Stimulated activated naive B cell treated with anti-CD40 and anti-IgM and Interleukin-4, amounts not matched to agents 10 μg/mL and 1 μg/mL and 100 μg/mL, for 72 hours (primary cell): Measurements from ENCODE around the gene NPFFR1.
"Not testable (repeated sequence)": the region's sequence is repeated elsewhere in the genome, so short reads cannot be mapped to it uniquely, and the experiment has no call there.

ENCODE experiments used
- ATAC-seq, 2 donors: fragments of 150-1000 bp; cut with Tn5 transposase; replicated peaks; 2 replicates each; pipeline ENCODE4 v1.10.0; 2021; ENCODE audit warnings: moderate library complexity in 1 of 2
- DNase-seq: peaks from one replicate; pipeline ENCODE4 v3.0.0; 2021
- H3K27ac Mint-ChIP-seq: one replicate; pipeline ENCODE4 v1.8.0; 2022; ENCODE audit warnings: mild to moderate bottlenecking, mixed read lengths
- H3K27me3 Mint-ChIP-seq, 2 donors: one replicate each; pipeline ENCODE4 v1.8.0; 2022; ENCODE audit warnings: mixed read lengths in 2 of 2
- H3K36me3 Mint-ChIP-seq, 2 donors: one replicate each; pipeline ENCODE4 v1.8.0; 2022; ENCODE audit warnings: mixed read lengths in 2 of 2, mild to moderate bottlenecking in 1 of 2
- H3K4me1 Mint-ChIP-seq, 2 donors: one replicate each; pipeline ENCODE4 v1.8.0; 2022; ENCODE audit warnings: mixed read lengths in 2 of 2, mild to moderate bottlenecking in 1 of 2
- H3K4me3 Mint-ChIP-seq, 2 donors: one replicate each; pipeline ENCODE4 v1.8.0; 2022; ENCODE audit warnings: mild to moderate bottlenecking in 2 of 2, mixed read lengths in 2 of 2, moderate library complexity in 1 of 2
- H3K9me3 Mint-ChIP-seq, 2 donors: one replicate each; pipeline ENCODE4 v1.8.0; 2022; ENCODE audit warnings: mixed read lengths in 2 of 2, mild to moderate bottlenecking in 1 of 2

The NPFFR1 gene

DNA sequence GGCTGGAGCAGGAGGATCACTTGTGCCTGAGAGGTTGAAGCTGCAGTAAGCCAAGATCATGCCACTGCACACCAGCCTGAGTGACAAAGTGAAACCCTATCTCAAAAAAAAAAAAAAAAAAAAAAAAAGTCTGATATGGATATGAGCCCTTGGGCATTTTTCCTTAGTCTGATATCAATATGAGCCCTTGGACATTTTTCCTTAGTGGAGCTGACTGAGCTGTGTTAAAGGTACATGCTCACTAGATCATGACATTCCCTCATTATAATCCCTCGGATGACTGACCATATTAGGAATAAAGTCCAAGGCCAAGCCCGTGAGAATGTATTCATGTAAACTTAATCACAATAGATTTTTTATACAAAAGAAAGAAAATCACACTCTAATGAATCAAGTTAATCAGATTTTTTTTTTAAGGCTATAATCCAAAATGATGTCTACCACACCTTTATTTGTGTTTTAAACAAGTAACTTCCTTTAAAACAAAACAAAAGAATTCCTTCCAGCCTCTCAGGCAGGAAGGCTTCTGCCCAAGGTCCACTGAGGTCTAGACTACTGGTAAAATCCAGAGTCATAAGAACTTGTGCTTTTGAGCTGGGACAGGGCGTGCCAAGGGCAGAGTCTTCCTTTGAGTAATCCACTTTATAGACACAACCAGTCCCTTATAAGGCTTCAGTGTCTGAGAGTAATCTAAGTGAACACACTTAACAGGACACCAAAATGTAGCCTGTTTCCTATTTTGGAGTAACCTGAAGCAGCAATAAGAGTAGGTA is 56.1 kb downstream of the NPFFR1 start:
- H3K27ac Mint-ChIP-seq = no peak overlapping the region
- no peak overlapping the region for H3K4me3 Mint-ChIP-seq
- no peak for ATAC-seq
- H3K36me3 Mint-ChIP-seq = peaks cover 18 to 32% of the 10 kb centered on the region in 2 donors
- no peaks in the 10 kb centered on the region for H3K9me3 Mint-ChIP-seq
- H3K4me1 Mint-ChIP-seq = peaks cover 8 to 35% of the 10 kb centered on the region in 2 donors
- H3K27me3 Mint-ChIP-seq = no peaks in the 10 kb centered on the region
- no peak for DNase-seq

DNA sequence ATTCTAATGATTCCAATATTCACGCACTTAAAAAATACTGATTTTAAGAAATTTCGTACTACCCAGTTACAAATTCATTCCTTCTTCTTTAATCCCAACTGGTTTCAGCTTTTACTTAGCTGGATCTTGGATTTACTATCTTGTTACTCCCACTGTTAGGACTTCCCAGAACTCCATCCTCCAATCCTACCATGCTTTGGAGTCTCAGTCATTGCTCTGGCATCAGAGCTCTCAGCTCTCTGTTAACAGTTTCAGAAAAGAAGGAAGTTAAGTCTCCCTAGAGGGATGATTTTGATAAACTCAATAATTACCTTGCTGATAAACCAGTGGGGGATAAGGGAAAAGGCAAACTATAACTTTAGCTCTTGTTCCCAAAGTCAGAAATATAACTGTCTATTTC is 60.1 kb downstream of the NPFFR1 start:
- Mint-ChIP-seq H3K27me3 (no peaks in the 10 kb centered on the region), H3K4me1 (peaks cover 13 to 37% of the 10 kb centered on the region in 2 donors), H3K27ac (no peak overlapping the region), H3K4me3 (no peak overlapping the region), H3K36me3 (peaks cover 22 to 29% of the 10 kb centered on the region in 2 donors), H3K9me3 (no peaks in the 10 kb centered on the region)
- DNase-seq = no peak
- no peak for ATAC-seq

DNA sequence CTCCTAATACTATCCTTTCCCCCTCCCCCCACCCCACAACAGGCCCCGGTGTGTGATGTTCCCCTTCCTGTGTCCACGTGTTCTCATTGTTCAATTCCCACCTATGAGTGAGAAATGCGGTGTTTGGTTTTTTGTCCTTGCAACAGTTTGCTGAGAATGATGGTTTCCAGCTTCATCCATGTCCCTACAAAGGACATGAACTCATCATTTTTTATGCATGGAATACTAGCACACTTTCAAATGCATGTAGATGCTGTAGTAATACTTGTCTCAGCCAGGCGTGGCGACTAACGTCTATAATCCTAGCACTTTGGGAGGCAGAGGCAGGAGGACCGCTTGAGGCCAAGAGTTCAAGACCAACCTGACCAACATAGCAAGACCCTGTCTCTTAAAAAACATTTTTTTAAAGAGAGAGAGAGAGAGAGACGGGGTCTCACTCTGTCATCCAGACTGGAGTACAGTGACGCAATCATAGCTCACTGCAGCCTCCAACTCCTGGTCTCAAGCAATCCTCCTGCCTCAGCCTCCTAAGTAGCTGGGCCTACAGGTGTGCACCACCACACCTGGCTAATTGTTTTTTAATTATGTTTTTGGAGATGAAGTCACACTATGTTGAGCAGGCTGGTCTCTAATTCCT is 60.9 kb downstream of the NPFFR1 start:
- Mint-ChIP-seq H3K4me1 (peaks cover 13 to 37% of the 10 kb centered on the region in 2 donors), H3K36me3 (peaks cover 24 to 32% of the 10 kb centered on the region in 2 donors)
- DNase-seq, ATAC-seq, H3K9me3 Mint-ChIP-seq, H3K27me3 Mint-ChIP-seq, H3K4me3 Mint-ChIP-seq, H3K27ac Mint-ChIP-seq: not testable (repeated sequence)

DNA sequence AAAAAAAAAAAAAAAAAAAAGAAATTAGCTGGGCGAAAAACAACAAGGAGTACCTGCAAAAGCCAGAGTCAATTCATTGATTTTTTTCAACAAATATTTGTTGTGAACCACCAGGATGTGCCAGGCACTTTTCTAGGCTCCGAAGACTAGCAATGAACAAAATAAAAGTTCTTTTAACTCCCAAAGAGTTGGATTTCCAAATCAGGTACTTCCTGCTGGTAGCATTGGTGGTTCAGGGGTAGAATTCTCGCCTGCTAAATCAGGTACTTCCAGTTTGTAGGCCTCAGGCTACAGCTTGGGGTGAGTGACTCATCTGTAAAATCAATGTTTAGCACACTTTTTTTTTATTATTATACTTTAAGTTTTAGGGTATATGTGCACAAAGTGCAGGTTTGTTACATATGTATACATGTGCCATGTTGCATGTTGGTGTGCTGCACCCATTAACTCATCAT is 61.4 kb downstream of the NPFFR1 start:
- DNase-seq (no peak), ATAC-seq (no peak)
- Mint-ChIP-seq H3K36me3 (peaks cover 24 to 32% of the 10 kb centered on the region in 2 donors), H3K27ac (no peak overlapping the region), H3K4me1 (peaks cover 13 to 37% of the 10 kb centered on the region in 2 donors), H3K27me3 (no peaks in the 10 kb centered on the region), H3K9me3 (no peaks in the 10 kb centered on the region), H3K4me3 (no peak overlapping the region)

DNA sequence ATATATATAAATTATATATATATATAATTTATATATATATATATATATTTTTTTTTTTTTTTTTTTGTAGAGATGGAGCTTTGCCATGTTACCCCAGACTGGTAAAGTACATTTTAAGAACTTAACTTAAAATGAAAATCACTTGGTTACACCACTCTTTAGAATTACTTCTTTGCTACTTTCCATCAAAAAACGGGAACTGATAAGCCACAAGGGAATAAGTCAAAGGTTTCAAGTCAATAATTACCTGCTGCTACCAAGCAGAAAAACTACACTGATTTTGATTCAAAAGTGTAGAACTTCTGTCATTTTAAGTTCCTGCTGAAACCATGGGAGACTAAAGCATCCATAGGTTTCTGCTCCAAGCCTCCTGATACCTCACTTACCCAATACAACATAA is 62.8 kb downstream of the NPFFR1 start:
- no peaks in the 10 kb centered on the region for H3K9me3 Mint-ChIP-seq
- no peaks in the 10 kb centered on the region for H3K27me3 Mint-ChIP-seq
- H3K4me1 Mint-ChIP-seq = peaks cover 13 to 37% of the 10 kb centered on the region in 2 donors
- peak overlapping the region; percentile 37 for H3K27ac Mint-ChIP-seq
- peak overlapping the region; percentile 19 to 31 for H3K4me3 Mint-ChIP-seq
- no peak for DNase-seq
- peaks cover 21 to 32% of the 10 kb centered on the region in 2 donors for H3K36me3 Mint-ChIP-seq
- ATAC-seq = peak; percentile 63 to 69

DNA sequence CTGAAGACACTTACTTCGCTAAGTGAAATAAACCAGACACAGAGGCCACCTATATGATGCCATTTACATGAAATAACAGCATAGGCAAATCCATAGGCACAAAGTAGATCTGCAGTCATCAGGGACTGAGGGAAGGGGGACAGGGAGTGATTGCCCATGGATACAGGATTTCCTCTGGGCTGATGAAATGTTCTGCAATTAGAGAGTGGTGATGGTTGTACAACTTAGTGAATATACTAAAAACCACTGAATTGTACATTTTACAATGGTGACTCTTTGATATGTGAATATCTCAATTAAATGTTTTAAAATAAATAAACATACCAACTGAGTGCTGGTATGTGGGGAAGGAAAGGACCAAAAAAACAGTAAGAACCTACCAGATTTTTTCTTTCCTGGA is 70.9 kb downstream of the NPFFR1 start:
- Mint-ChIP-seq H3K27ac (no peak overlapping the region), H3K36me3 (peaks cover 25 to 35% of the 10 kb centered on the region in 2 donors), H3K27me3 (no peaks in the 10 kb centered on the region), H3K4me3 (no peak overlapping the region), H3K9me3 (no peaks in the 10 kb centered on the region), H3K4me1 (no peaks in the 10 kb centered on the region)
- DNase-seq = no peak
- no peak for ATAC-seq

DNA sequence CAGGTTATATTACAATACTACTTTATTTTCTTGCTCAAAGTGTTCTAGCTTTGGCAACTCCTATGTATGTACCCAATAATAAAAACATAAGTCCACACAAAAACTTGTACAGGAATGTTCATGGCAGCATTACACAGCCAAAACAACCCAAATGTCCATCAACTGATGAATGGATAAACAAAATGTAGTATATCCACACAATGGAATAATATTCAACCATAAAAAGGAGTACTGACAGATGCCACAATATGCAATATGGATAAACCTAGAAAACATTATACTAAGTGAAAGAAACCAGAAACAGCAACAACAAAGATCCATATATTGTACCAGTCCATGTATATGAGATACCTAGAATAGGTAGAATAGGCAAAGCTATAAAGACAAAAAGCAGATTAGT is 71.5 kb downstream of the NPFFR1 start:
- Mint-ChIP-seq H3K36me3 (peaks cover 25 to 34% of the 10 kb centered on the region in 2 donors), H3K4me1 (no peaks in the 10 kb centered on the region), H3K4me3 (no peak overlapping the region), H3K27ac (no peak overlapping the region), H3K9me3 (no peaks in the 10 kb centered on the region), H3K27me3 (no peaks in the 10 kb centered on the region)
- ATAC-seq = no peak
- no peak for DNase-seq

DNA sequence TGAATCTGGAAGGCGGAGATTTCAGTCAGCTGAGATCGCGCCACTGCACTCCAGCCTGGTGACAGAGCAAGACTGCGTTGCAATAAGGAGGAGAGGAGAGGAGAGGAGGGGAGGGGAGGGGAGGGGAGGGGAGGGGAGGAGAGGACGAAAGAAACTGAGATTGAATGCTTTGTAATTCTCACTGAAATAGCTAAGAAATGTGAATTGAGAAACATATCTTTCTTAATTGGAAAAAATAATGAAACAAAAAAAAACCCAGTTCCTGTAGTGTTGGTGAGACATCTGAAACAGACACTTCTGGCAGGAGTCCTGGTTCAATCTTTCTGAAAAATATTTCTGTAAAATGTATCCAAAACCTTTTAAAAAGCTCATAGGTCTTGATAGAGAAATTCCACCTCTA is 77.0 kb downstream of the NPFFR1 start:
- Mint-ChIP-seq H3K27ac (no peak overlapping the region), H3K36me3 (peaks cover 34 to 37% of the 10 kb centered on the region in 2 donors), H3K9me3 (no peaks in the 10 kb centered on the region), H3K27me3 (no peaks in the 10 kb centered on the region), H3K4me3 (no peak overlapping the region), H3K4me1 (no peaks in the 10 kb centered on the region)
- no peak for DNase-seq
- no peak for ATAC-seq

DNA sequence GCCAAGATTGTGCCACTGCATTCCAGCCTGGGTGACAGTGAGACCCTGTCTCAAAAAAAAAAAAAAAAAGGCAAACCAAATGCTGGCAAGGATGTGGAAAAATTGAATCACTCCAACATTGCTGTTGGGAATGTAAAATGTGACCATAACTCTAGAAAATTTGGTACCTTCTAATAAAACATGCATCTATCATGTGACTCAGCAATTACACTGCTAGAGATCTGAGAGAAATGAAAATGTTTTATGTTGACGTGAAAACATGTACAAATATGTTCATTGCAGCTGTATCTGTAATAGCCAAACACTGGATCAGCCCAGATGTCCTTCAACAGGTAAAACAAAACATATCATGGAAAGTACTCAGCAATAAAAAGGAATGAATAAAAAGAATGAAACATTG is 82.7 kb downstream of the NPFFR1 start:
- Mint-ChIP-seq H3K36me3 (peaks cover 42 to 60% of the 10 kb centered on the region in 2 donors), H3K4me1 (no peaks in the 10 kb centered on the region), H3K9me3 (no peaks in the 10 kb centered on the region), H3K4me3 (no peak overlapping the region), H3K27me3 (no peaks in the 10 kb centered on the region), H3K27ac (no peak overlapping the region)
- no peak for DNase-seq
- ATAC-seq = no peak

DNA sequence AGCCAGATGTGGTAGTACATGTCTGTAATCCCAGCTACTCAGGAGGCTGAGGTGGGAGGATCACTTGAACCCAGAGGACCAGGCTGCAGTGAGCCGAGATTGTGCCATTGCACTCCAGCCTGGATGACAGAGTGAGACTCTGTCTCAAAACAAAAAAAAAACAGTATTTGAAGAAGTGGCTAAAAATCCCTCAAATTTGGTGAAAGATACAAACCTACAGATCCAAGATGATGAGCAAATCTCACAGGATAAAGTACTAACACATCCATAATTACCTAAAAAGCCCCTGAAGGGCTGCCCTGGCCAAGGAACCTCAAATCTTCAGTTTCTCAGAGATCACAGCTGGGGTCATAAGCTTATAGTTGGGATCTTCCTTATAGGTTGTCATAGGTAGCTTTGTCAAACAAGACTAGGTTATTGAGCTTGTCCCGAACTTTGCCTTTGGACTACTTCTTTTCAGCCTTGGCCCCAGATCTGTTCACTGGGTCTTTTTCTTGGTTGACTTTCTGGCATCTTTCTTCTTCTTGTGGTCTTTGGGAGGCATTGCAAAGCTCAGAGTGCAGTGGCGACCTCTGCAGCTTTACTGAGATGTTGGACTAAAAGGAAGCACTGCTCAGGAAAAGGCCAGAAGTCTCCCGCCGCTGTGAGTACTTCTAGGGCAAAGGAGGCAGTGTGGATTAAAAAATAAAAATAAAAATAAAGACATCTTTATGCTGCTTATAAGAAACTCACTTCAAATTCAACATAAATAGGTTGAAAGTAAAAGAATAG is 84.9 kb downstream of the NPFFR1 start:
- Mint-ChIP-seq H3K36me3 (peaks cover 35 to 50% of the 10 kb centered on the region in 2 donors), H3K9me3 (no peaks in the 10 kb centered on the region), H3K27me3 (no peaks in the 10 kb centered on the region), H3K4me3 (no peak overlapping the region), H3K4me1 (no peaks in the 10 kb centered on the region), H3K27ac (no peak overlapping the region)
- ATAC-seq = no peak
- no peak for DNase-seq
